Measurements from ENCODE around the gene MATN1. TPM values are rescaled to one million over a fixed set of nuclear protein-coding genes. Genes with fewer than 3 reads are reported as not detected.

Gene MATN1
- total and polyA plus RNA-seq, 4 donors: 0.50 to 1.4 (median 0.88) TPM

DNA sequence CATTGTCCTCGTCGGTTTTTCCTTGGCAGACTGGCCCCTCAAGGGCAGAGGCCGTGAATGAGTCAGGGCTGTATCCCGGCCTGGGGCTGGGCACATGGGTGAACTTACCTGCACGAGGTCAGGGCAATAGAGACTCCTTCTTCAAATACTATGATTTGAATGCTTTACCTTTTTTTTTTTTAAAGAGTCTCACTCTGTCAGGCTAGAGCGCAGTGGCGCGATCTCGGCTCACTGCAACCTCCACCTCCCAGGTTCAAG, 29.2 kb upstream of the MATN1 start:
- Histone ChIP-seq H3K27me3 (ENCODE audit: control insufficient read depth, insufficient read depth, low read length) (no peaks in the 10 kb centered on the region), H3K4me1 (ENCODE audit: control insufficient read depth, insufficient read depth, low read length) (peaks cover 50% of the 10 kb centered on the region), H3K9me3 (ENCODE audit: control insufficient read depth, insufficient read depth, low read length) (no peaks in the 10 kb centered on the region), H3K36me3 (ENCODE audit: control insufficient read depth, insufficient read depth, low read length) (no peaks in the 10 kb centered on the region), H3K27ac (ENCODE audit: low read depth, low read length) (no peak overlapping the region), H3K4me3 (ENCODE audit: low read depth, low read length) (no peak overlapping the region)
- DNase-seq (ENCODE audit: low read depth in 4 of 6, low spot score in 6 of 6): no peak
- WGBS (ENCODE audit: insufficient coverage): 67% methylated on average over 6 of the region's 9 CpGs

DNA sequence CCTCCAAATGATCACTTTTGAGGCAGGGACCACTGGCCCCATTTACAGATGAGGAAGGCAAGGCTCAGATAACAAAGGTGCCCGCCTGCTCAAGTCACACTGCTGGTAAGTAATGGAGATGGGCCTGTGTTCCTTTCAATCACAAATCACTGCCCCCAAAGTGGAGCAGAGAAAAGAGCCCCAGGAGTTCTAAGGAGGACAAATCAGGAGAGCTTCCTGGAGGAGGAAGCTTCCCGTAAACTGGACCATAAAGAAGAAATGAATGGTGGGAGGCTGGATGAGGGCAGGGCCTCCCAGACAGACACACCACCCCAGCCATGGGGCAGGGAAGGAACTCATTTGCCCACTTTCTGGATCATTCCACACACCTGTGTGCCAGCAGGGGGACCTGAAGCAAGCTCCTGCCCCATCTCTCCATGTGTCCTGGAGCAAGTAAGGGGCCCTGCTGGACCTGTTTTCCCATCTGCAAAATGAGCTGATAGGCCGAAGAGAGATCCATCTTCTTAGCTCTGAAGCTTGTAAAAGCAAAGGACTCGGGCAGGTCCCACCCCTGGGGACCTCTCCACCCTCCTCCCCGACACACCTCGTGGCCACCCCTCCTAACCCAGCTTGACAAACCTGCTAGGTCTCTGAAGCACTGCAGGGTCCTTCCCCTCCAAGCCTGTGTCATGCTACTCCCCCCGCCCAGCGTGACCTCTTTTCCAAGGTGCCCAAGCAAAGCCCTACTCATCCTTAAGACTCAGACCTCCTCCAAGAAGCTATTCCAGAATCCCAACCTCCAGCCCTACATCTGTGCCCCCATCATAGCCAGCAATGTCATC, 28.7 kb upstream of the MATN1 start:
- Histone ChIP-seq H3K9me3 (ENCODE audit: control insufficient read depth, insufficient read depth, low read length) (no peaks in the 10 kb centered on the region), H3K27ac (ENCODE audit: low read depth, low read length) (no peak overlapping the region), H3K4me3 (ENCODE audit: low read depth, low read length) (no peak overlapping the region), H3K36me3 (ENCODE audit: control insufficient read depth, insufficient read depth, low read length) (no peaks in the 10 kb centered on the region), H3K4me1 (ENCODE audit: control insufficient read depth, insufficient read depth, low read length) (peaks cover 48% of the 10 kb centered on the region), H3K27me3 (ENCODE audit: control insufficient read depth, insufficient read depth, low read length) (no peaks in the 10 kb centered on the region)
- DNase-seq (ENCODE audit: low read depth in 4 of 6, low spot score in 6 of 6): no peak
- WGBS (ENCODE audit: insufficient coverage): 77% methylated on average over 6 of the region's 8 CpGs

DNA sequence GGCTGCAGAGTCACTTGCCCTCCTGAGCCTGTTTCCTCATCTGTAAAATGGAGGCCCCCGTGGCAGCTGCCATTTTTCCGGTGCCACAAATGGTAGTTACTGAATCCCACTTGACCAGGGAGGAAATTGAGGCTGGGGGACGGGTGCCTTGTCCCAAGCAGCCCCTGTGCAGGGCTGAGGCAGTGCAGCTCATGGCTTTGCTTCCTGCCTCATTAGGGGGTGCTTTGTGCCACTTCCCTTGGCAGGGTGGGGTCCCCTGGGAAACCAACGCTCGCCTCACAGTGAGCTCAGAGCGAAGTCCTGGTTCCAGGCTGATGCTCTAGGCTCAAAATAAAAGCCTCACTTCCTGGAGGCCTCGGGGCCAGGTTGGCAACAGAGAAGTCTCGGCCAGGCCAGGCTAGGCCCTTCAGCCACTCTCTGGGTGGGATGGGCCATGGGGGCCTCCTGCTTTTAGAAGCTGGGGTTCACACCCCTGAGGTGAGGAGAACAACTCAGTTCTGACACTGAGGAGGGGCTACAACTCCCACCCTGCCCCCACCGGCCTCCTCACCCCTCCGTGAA, 27.4 kb upstream of the MATN1 start:
- 85% methylated on average over 10 of the region's 10 CpGs for whole genome bisulfite sequencing (ENCODE audit: insufficient coverage)
- H3K9me3 ChIP-seq (ENCODE audit: control insufficient read depth, insufficient read depth, low read length): no peaks in the 10 kb centered on the region
- H3K4me1 ChIP-seq (ENCODE audit: control insufficient read depth, insufficient read depth, low read length): peaks cover 40% of the 10 kb centered on the region
- H3K36me3 ChIP-seq (ENCODE audit: control insufficient read depth, insufficient read depth, low read length): no peaks in the 10 kb centered on the region
- H3K27ac ChIP-seq (ENCODE audit: low read depth, low read length): no peak overlapping the region
- H3K4me3 ChIP-seq (ENCODE audit: low read depth, low read length): no peak overlapping the region
- no peaks in the 10 kb centered on the region for H3K27me3 ChIP-seq (ENCODE audit: control insufficient read depth, insufficient read depth, low read length)
- DNase-seq (ENCODE audit: low read depth in 4 of 6, low spot score in 6 of 6): no peak

DNA sequence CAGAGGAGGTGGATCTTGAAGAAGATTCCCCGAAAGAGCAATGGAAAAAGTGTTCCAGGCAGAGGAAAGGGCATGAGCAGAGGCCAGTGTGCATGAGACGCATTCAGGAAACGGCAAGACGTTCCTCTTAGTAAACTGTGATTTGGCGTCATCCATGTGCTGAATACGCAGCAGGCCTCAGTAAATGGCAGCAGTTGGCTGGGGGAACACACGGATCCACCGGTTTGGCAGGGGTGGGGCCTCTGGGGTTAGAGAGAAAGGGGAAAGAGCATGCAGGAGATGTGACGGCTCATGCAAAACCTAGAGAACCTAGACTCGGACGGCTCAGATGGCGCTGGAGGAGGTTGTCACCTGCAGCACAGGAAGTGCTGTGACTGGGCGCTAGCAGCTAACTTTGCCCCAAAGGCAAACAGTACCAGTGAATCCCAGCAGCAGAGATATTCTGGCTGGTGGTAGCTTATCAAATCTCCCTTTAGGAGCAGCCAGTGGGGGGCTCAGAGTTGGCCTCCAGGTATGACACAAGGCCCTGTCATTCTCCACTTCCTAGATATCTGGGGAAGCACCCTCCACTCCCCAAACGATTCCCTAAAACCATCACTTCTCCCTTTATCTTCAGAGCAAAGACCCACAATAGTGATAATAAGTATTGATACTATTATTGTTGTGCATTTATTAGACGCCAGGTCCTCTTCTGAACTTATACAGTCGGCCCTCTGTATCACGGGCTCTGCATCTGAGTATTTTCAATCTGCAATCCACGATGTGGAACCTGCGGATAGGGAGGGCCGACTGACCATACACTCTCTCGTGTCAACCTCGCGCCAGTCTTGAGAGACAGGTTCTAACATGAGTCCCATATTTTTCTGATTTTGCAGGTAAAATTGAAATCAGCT, 26.6 kb upstream of the MATN1 start:
- peaks cover 40% of the 10 kb centered on the region for H3K4me1 ChIP-seq (ENCODE audit: control insufficient read depth, insufficient read depth, low read length)
- no peaks in the 10 kb centered on the region for H3K9me3 ChIP-seq (ENCODE audit: control insufficient read depth, insufficient read depth, low read length)
- no peak overlapping the region for H3K4me3 ChIP-seq (ENCODE audit: low read depth, low read length)
- no peaks in the 10 kb centered on the region for H3K27me3 ChIP-seq (ENCODE audit: control insufficient read depth, insufficient read depth, low read length)
- 84% methylated on average over 22 of the region's 23 CpGs for whole genome bisulfite sequencing (ENCODE audit: insufficient coverage)
- no peaks in the 10 kb centered on the region for H3K36me3 ChIP-seq (ENCODE audit: control insufficient read depth, insufficient read depth, low read length)
- H3K27ac ChIP-seq (ENCODE audit: low read depth, low read length): peak overlapping the region; percentile 73
- no peak for DNase-seq (ENCODE audit: low read depth in 4 of 6, low spot score in 6 of 6)

DNA sequence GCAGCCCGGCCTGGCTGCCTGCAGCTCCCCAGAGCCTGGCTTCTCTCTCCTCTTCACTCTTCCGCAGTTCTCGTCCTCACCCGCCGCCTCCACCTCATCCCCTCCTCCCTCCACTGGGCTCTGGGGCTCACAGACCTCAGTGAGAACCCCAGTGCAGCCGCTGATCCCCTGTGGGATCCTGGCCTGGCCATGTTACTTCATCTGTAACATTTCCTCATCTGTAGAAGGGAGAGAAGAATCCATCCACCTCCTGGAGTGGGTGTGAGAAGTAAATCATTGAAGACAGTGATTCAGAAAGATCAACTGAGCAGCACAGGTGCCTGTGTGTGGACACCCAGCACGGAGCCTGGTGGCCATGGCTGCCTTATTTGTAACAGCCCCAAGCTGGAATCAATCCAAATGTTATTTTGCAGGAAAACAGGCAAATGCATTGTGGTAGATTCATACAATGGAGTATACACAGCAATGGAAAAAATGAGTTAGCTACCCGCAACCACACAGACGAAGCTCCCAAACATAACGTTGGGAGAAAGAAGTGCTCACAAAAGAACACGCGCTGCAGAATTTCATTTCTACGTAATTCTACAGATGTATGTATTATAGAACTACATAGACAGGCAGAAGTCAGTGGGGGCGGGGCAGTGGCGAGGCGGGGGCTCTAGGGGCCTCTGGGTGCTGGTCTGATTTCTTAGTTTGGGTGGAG, 25.5 kb upstream of the MATN1 start:
- DNase-seq (ENCODE audit: low read depth in 4 of 6, low spot score in 6 of 6): peak in 2 of 6 donors; percentile 43 to 64
- H3K27ac ChIP-seq (ENCODE audit: low read depth, low read length): peak overlapping the region; percentile 73
- no peaks in the 10 kb centered on the region for H3K36me3 ChIP-seq (ENCODE audit: control insufficient read depth, insufficient read depth, low read length)
- no peak overlapping the region for H3K4me3 ChIP-seq (ENCODE audit: low read depth, low read length)
- H3K4me1 ChIP-seq (ENCODE audit: control insufficient read depth, insufficient read depth, low read length): peaks cover 40% of the 10 kb centered on the region
- no peaks in the 10 kb centered on the region for H3K9me3 ChIP-seq (ENCODE audit: control insufficient read depth, insufficient read depth, low read length)
- 58% methylated on average over 7 of the region's 16 CpGs for WGBS (ENCODE audit: insufficient coverage)
- no peaks in the 10 kb centered on the region for H3K27me3 ChIP-seq (ENCODE audit: control insufficient read depth, insufficient read depth, low read length)

DNA sequence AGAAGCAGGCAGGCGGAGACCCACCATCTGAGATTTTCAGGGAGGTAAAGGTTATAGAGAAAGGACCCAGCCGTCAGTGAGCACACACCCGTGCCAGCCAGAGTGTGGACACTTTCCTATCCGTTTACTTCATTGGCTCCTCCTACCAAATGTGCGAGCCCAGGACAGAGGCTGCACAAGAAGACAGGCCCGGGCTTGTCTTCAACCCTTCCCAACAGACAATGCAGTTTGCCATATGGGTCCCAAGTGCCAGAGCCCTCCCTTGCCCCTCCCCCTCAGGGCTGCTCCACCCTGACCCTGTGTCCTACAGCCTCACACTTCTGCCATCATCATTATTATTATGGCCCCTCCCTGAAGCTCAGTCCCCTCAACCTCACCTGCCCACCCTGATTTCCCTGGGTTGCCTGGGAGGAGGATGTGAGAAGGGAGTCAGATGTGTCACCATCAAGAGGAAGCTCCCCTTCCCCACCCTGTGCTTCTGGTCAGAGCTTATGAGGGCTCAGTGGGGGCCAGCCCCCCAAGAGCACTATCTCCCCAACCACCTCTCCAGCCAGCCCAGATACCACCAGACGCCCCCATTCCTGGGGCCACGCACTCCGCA, 24.8 kb upstream of the MATN1 start:
- Histone ChIP-seq H3K27me3 (ENCODE audit: control insufficient read depth, insufficient read depth, low read length) (no peaks in the 10 kb centered on the region), H3K9me3 (ENCODE audit: control insufficient read depth, insufficient read depth, low read length) (no peaks in the 10 kb centered on the region), H3K36me3 (ENCODE audit: control insufficient read depth, insufficient read depth, low read length) (no peaks in the 10 kb centered on the region), H3K27ac (ENCODE audit: low read depth, low read length) (peak overlapping the region; percentile 73), H3K4me3 (ENCODE audit: low read depth, low read length) (no peak overlapping the region), H3K4me1 (ENCODE audit: control insufficient read depth, insufficient read depth, low read length) (peaks cover 40% of the 10 kb centered on the region)
- 53% methylated on average over 8 of the region's 9 CpGs for WGBS (ENCODE audit: insufficient coverage)
- no peak for DNase-seq (ENCODE audit: low read depth in 4 of 6, low spot score in 6 of 6)

DNA sequence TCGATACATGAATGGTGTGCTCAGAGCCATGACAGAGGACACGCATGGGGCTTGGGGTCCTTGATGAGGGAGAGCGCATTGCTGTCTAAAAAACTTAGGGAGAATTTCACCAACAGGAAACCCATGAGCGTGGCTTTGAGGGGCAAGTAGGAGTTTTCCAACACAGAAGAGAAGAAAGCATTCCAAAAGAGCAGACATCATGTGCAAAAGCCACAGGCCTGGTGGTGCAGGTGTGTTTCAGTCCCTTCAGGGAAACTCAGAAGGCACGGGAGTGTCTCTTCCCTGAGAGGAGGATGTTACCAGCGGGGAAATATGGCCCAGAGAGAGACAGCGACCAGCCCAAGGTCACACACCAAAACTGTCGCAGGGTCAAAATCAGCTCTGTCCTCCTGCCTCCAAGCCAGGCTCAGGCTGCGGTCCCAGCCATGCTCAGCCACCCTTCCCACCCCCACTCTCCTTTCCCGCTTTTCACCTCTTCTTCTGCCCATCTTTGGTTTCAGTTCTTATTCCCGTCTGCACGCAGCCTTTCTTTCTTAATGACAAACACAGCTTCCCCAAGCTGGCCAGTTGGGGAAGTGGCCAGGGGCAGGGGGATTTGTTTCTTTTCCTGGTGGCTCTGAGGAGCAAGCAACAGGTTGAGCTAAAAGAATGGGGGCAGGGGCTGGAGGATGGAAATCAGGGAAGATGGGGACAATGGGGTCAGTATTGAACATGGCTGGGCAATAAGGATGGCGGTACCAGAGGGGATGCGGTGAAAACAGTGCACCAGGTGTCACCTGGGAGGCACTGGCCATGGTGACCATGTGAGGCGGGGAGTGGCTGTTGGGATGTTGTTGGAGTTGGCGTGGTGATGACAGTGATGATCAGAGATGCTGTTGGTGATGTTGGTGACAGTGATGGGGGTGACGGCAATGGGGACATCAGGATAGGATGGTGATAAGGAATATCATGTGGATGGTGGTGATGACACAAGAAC, 23.9 kb upstream of the MATN1 start:
- Histone ChIP-seq H3K4me1 (ENCODE audit: control insufficient read depth, insufficient read depth, low read length) (peaks cover 36% of the 10 kb centered on the region), H3K9me3 (ENCODE audit: control insufficient read depth, insufficient read depth, low read length) (no peaks in the 10 kb centered on the region), H3K27me3 (ENCODE audit: control insufficient read depth, insufficient read depth, low read length) (no peaks in the 10 kb centered on the region), H3K36me3 (ENCODE audit: control insufficient read depth, insufficient read depth, low read length) (no peaks in the 10 kb centered on the region), H3K27ac (ENCODE audit: low read depth, low read length) (no peak overlapping the region), H3K4me3 (ENCODE audit: low read depth, low read length) (no peak overlapping the region)
- no peak for DNase-seq (ENCODE audit: low read depth in 4 of 6, low spot score in 6 of 6)
- WGBS (ENCODE audit: insufficient coverage): 89% methylated on average over 15 of the region's 17 CpGs

DNA sequence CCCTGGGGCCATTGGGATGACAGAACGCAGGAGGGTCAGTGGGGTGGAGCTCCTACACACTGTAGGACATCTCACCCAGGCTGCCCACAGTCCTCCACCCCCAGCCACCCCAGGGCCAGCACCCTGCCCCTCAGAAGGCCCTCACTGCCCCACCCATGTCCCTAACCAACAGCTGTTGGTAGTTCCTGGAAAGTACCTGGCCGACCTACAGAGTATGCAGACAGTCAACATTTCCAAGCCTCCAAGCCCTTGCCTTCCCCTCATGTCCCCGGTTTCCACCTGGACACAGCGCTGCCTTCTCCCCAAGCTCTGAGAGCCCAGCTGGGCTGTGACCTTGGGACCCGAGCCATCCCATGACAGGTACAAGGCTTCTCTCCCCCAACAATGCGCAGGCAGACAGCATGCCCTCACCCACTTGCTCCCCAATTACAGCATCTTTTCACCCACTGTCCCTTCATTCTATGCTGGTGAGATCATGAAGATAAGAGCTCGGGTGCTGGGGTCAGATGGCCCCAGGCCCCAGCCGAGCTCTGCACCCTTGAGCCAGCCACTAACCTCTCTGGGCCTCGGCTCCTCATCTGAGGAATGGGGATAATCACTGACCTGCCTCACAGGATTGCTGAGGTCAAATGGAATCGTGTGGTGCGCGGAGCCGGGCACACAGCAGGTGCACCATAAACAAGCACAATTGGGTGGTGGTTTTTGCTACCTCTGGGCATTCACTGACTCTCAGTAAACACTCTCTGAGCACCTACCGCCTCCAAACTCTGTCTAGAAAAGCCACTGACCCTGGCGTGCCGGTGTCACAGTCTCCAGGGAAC, 23.0 kb upstream of the MATN1 start:
- WGBS (ENCODE audit: insufficient coverage): 78% methylated on average over 16 of the region's 16 CpGs
- H3K27ac ChIP-seq (ENCODE audit: low read depth, low read length): no peak overlapping the region
- H3K27me3 ChIP-seq (ENCODE audit: control insufficient read depth, insufficient read depth, low read length): no peaks in the 10 kb centered on the region
- no peaks in the 10 kb centered on the region for H3K9me3 ChIP-seq (ENCODE audit: control insufficient read depth, insufficient read depth, low read length)
- DNase-seq (ENCODE audit: low read depth in 4 of 6, low spot score in 6 of 6): no peak
- H3K4me3 ChIP-seq (ENCODE audit: low read depth, low read length): no peak overlapping the region
- peaks cover 36% of the 10 kb centered on the region for H3K4me1 ChIP-seq (ENCODE audit: control insufficient read depth, insufficient read depth, low read length)
- no peaks in the 10 kb centered on the region for H3K36me3 ChIP-seq (ENCODE audit: control insufficient read depth, insufficient read depth, low read length)
